ENCODE measurements around the gene USP24.
A peak's percentile ranks its signal among the peaks of the same experiment; 100 is the strongest.

The USP24 gene

GRCh38 chr1:55155522-55155921 is 59.6 kb downstream of the USP24 start:
- DNase-seq: peak; percentile 49

GRCh38 chr1:55154616-55155015 is 60.5 kb downstream of the USP24 start:
- DNase-seq: no peak

GRCh38 chr1:55153031-55153430 is 62.1 kb downstream of the USP24 start:
- DNase-seq: no peak

- no peak for DNase-seq
These were observed 64.1 kb downstream of the USP24 start for GRCh38 chr1:55150880-55151588.

- no peak for DNase-seq
These were observed 66.5 kb downstream of the USP24 start for GRCh38 chr1:55148676-55149075.

- DNase-seq: no peak
These were observed 67.6 kb downstream of the USP24 start for GRCh38 chr1:55147524-55147923.

- DNase-seq: no peak
These were observed 68.4 kb downstream of the USP24 start for GRCh38 chr1:55146781-55147180.

GRCh38 chr1:55144886-55145285 is 70.3 kb downstream of the USP24 start:
- no peak for DNase-seq

- no peak for DNase-seq
These were observed 71.5 kb downstream of the USP24 start for GRCh38 chr1:55143684-55144083.

GRCh38 chr1:55141295-55141893 is 73.8 kb downstream of the USP24 start:
- no peak for DNase-seq

- peak; percentile 76 for DNase-seq
These were observed 74.6 kb downstream of the USP24 start for GRCh38 chr1:55140546-55140983.

- DNase-seq: no peak
These were observed 75.0 kb downstream of the USP24 start for GRCh38 chr1:55140137-55140536.

- DNase-seq: no peak
These were observed 76.3 kb downstream of the USP24 start for GRCh38 chr1:55138823-55139222.

- DNase-seq: no peak
These were observed 80.9 kb downstream of the USP24 start for GRCh38 chr1:55134152-55134808.

- DNase-seq: no peak
These were observed 83.4 kb downstream of the USP24 start for GRCh38 chr1:55131801-55132200.

- DNase-seq: no peak
These were observed 83.9 kb downstream of the USP24 start for GRCh38 chr1:55131218-55131617.

GRCh38 chr1:55129194-55129728 is 85.9 kb downstream of the USP24 start:
- no peak for DNase-seq

- no peak for DNase-seq
These were observed 86.7 kb downstream of the USP24 start for GRCh38 chr1:55128418-55128995.

- DNase-seq: no peak
These were observed 87.3 kb downstream of the USP24 start for GRCh38 chr1:55127827-55128343.

GRCh38 chr1:55124470-55124869 is 90.7 kb downstream of the USP24 start:
- DNase-seq: no peak

- DNase-seq: no peak
These were observed 94.6 kb downstream of the USP24 start for GRCh38 chr1:55120538-55120937.

GRCh38 chr1:55118651-55119329 is 96.4 kb downstream of the USP24 start:
- DNase-seq: no peak

GRCh38 chr1:55117941-55118340 is 97.2 kb downstream of the USP24 start:
- no peak for DNase-seq
